HCT116 (cell line): ENCODE results near the gene KRTAP12-4.
"Not testable (repeated sequence)": the region's sequence is repeated elsewhere in the genome, so short reads cannot be mapped to it uniquely, and the experiment has no call there.

Experiments
- EZH2phosphoT487 ChIP-seq: fragments of 200-600 bp; IDR thresholded peaks from 2 replicates; pipeline ENCODE4 v1.6.1; 2018; ENCODE audit warnings: antibody characterized with exemption, borderline replicate concordance
- FOSL1 ChIP-seq: IDR thresholded peaks from 2 replicates; pipeline ENCODE4 v1.6.1; 2012; ENCODE audit warnings: low read depth
- JUND ChIP-seq: IDR thresholded peaks from 2 replicates; pipeline ENCODE4 v1.6.1; 2012
- POLR2A ChIP-seq: IDR thresholded peaks from 2 replicates; pipeline ENCODE4 v1.7.0; 2011; ENCODE audit warnings: borderline replicate concordance; ENCODE audit not compliant: insufficient read depth, insufficient read length; ENCODE audit errors: extremely low read depth
- POLR2AphosphoS5 ChIP-seq: IDR thresholded peaks from 2 replicates; pipeline ENCODE4 v1.6.1; 2011; ENCODE audit warnings: mild to moderate bottlenecking, low read depth, low read length, moderate library complexity
- RAD21 ChIP-seq: IDR thresholded peaks from 2 replicates; pipeline ENCODE4 v1.6.1; 2012; ENCODE audit warnings: low read depth, mild to moderate bottlenecking
- SIN3A ChIP-seq: IDR thresholded peaks from 2 replicates; pipeline ENCODE4 v1.6.1; 2012; ENCODE audit warnings: low read depth
- TCF7L2 ChIP-seq: IDR thresholded peaks from 2 replicates; pipeline ENCODE4 v1.7.0; 2011; ENCODE audit warnings: borderline replicate concordance, inconsistent platforms; ENCODE audit not compliant: insufficient read depth, insufficient read length; ENCODE audit errors: extremely low read depth
- ZFX ChIP-seq: fragments of 450-650 bp; IDR thresholded peaks from 2 replicates; pipeline ENCODE4 v1.6.1; 2017
- TF ChIP-seq, protein P1 (sequence below), 3 experiments: fragments of 200-600 bp in 1 of 3; sonication (generic) in 1 of 3; IDR thresholded peaks in 2 of 3; conservative IDR thresholded peaks in 1 of 3; 2 replicates each; pipeline ENCODE4 v1.5.1; 2012 to 2017; ENCODE audit warnings: low read depth in 2 of 3, low read length in 2 of 3, antibody characterized with exemption in 1 of 3, borderline replicate concordance in 1 of 3, control low read depth in 1 of 3, mild to moderate bottlenecking in 1 of 3, mixed read lengths in 1 of 3, mixed run types in 1 of 3, moderate library complexity in 1 of 3; ENCODE audit not compliant: insufficient read depth in 1 of 3
- TF ChIP-seq, protein P2 (sequence below): IDR thresholded peaks from 2 replicates; pipeline ENCODE4 v1.6.1; 2012
- TF ChIP-seq, protein P3 (sequence below): IDR thresholded peaks from 2 replicates; pipeline ENCODE4 v1.6.1; 2012; ENCODE audit warnings: low read depth

DNA sequence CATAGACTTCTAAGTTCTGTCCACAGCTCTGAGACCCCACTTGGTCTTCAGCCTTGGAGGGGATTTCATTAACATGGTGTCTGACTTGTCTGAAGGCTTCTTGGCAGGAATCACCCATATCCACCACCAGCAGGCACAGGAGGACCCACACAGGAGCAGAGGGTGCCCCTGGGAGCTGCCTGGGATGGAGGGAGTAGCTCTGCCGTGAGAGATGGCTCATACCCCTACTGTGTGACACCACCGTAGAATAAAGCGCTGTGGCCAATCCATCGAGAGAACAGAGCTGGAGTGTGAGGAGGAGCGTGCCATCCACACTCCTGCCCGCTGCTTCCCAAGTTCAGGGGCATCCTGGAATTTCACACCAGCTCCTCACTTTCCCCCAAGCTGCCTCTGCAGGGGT lies 30.6 kb upstream of the KRTAP12-4 start:
- not testable (repeated sequence) for TF ChIP-seq JUND, POLR2AphosphoS5, RAD21, FOSL1, TCF7L2, SIN3A, ZFX, POLR2A, EZH2phosphoT487
- TF ChIP-seq, protein P1, sequence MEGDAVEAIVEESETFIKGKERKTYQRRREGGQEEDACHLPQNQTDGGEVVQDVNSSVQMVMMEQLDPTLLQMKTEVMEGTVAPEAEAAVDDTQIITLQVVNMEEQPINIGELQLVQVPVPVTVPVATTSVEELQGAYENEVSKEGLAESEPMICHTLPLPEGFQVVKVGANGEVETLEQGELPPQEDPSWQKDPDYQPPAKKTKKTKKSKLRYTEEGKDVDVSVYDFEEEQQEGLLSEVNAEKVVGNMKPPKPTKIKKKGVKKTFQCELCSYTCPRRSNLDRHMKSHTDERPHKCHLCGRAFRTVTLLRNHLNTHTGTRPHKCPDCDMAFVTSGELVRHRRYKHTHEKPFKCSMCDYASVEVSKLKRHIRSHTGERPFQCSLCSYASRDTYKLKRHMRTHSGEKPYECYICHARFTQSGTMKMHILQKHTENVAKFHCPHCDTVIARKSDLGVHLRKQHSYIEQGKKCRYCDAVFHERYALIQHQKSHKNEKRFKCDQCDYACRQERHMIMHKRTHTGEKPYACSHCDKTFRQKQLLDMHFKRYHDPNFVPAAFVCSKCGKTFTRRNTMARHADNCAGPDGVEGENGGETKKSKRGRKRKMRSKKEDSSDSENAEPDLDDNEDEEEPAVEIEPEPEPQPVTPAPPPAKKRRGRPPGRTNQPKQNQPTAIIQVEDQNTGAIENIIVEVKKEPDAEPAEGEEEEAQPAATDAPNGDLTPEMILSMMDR (IDR thresholded peaks at IDR 0.05 in 2 of 3, conservative IDR thresholded peaks at IDR 0.05 in 1 of 3; ENCODE audit: borderline replicate concordance in 1 of 3, insufficient read depth in 1 of 3, low read depth in 2 of 3, low read length in 2 of 3): not testable (repeated sequence)
- TF ChIP-seq, protein P2, sequence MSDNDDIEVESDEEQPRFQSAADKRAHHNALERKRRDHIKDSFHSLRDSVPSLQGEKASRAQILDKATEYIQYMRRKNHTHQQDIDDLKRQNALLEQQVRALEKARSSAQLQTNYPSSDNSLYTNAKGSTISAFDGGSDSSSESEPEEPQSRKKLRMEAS: not testable (repeated sequence)
- TF ChIP-seq, protein P3, sequence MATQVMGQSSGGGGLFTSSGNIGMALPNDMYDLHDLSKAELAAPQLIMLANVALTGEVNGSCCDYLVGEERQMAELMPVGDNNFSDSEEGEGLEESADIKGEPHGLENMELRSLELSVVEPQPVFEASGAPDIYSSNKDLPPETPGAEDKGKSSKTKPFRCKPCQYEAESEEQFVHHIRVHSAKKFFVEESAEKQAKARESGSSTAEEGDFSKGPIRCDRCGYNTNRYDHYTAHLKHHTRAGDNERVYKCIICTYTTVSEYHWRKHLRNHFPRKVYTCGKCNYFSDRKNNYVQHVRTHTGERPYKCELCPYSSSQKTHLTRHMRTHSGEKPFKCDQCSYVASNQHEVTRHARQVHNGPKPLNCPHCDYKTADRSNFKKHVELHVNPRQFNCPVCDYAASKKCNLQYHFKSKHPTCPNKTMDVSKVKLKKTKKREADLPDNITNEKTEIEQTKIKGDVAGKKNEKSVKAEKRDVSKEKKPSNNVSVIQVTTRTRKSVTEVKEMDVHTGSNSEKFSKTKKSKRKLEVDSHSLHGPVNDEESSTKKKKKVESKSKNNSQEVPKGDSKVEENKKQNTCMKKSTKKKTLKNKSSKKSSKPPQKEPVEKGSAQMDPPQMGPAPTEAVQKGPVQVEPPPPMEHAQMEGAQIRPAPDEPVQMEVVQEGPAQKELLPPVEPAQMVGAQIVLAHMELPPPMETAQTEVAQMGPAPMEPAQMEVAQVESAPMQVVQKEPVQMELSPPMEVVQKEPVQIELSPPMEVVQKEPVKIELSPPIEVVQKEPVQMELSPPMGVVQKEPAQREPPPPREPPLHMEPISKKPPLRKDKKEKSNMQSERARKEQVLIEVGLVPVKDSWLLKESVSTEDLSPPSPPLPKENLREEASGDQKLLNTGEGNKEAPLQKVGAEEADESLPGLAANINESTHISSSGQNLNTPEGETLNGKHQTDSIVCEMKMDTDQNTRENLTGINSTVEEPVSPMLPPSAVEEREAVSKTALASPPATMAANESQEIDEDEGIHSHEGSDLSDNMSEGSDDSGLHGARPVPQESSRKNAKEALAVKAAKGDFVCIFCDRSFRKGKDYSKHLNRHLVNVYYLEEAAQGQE: not testable (repeated sequence)
